Spleen (tissue), 11 donors: ENCODE results near the gene CEP20. TPM values are rescaled to one million over a fixed set of nuclear protein-coding genes. Genes with fewer than 3 reads are reported as not detected.

ENCODE experiments used
- DNase-seq: peaks from one replicate; pipeline ENCODE4 v3.0.0-alpha.2; 2020
- H3K27ac ChIP-seq, 8 donors: fragments of 200-600 bp; sonication (generic) in 7 of 8; 1 replicate in 4 of 8; 2 replicates in 4 of 8; pipeline versions ENCODE4 v1.5.0 to v1.8.0; 2016 to 2021; ENCODE audit warnings: inconsistent platforms in 4 of 8, mild to moderate bottlenecking in 4 of 8, moderate library complexity in 1 of 8
- H3K27me3 ChIP-seq, 7 donors: fragments of 200-600 bp; sonication (generic) in 6 of 7; replicated peaks in 1 of 7; 1 replicate in 4 of 7; 2 replicates in 3 of 7; pipeline versions ENCODE4 v1.5.0 to v1.8.0; 2016 to 2021; ENCODE audit warnings: inconsistent platforms in 3 of 7, mild to moderate bottlenecking in 1 of 7
- H3K36me3 ChIP-seq, 6 donors: fragments of 200-600 bp; sonication (generic) in 5 of 6; 1 replicate in 4 of 6; 2 replicates in 2 of 6; pipeline versions ENCODE4 v1.5.0 to v1.8.0; 2016 to 2021; ENCODE audit warnings: inconsistent platforms in 2 of 6
- H3K4me1 ChIP-seq, 6 donors: fragments of 200-600 bp; sonication (generic) in 5 of 6; 1 replicate in 3 of 6; 2 replicates in 3 of 6; pipeline versions ENCODE4 v1.5.0 to v1.8.0; 2016 to 2021; ENCODE audit warnings: inconsistent platforms in 3 of 6
- H3K4me3 ChIP-seq, 8 donors: fragments of 200-600 bp; sonication (generic) in 7 of 8; 1 replicate in 4 of 8; 2 replicates in 4 of 8; pipeline versions ENCODE4 v1.5.0 to v1.8.0; 2016 to 2021; ENCODE audit warnings: inconsistent platforms in 4 of 8, mild to moderate bottlenecking in 4 of 8, moderate library complexity in 2 of 8
- H3K9me3 ChIP-seq, 8 donors: fragments of 200-600 bp; sonication (generic) in 7 of 8; 1 replicate in 4 of 8; 2 replicates in 4 of 8; pipeline versions ENCODE4 v1.5.0 to v1.8.0; 2016 to 2021; ENCODE audit warnings: inconsistent platforms in 4 of 8
- POLR2A ChIP-seq, 3 donors: fragments of 450-650 bp; IDR thresholded peaks; one replicate each; pipeline ENCODE4 v1.5.1; 2017; ENCODE audit warnings: antibody characterized with exemption in 3 of 3, mild to moderate bottlenecking in 1 of 3
- POLR2AphosphoS5 ChIP-seq, 3 donors: sonication (generic); formaldehyde crosslinking; IDR thresholded peaks; one replicate each; pipeline ENCODE4 v1.5.1; 2017; ENCODE audit warnings: antibody characterized with exemption in 3 of 3
- WGBS, 5 donors: extraction: QIAGEN DNeasy Blood & Tissue Kit in 3 of 5; methylation state at CpG; one replicate each; pipeline versions ENCODE4 v1.1.5 to v1.1.7; 2013 to 2018; 5-methylcytosine and 5-hydroxymethylcytosine counted together
- intact Hi-C: fragments of 100-400 bp; cut with DNase I; formaldehyde crosslinking; loops from one replicate; pipeline ENCODE4 v1.15.0; 2023; ENCODE audit warnings: low total_unique reads
- polyA plus RNA-seq, 3 donors: library from polyadenylated mRNA; stranded (reverse); fragments of 200-250 nt; gene quantifications; one replicate each; pipeline ENCODE4 v1.2.1, GENCODE V29; 2013
- total RNA-seq, 7 donors: library from RNA; depleted of rRNA in 3 of 7; stranded (reverse); fragments of >200 nt in 3 of 7; fragmentation: NEBNext Ultra II Directional in 4 of 7; extraction: Animal tissue kit (Norgen Biotek cat#: 25700) in 4 of 7; gene quantifications; one replicate each; pipeline versions ENCODE4 v1.1.0 to v1.2.1, GENCODE V29; 2016 to 2021
- TF ChIP-seq, protein P1 (sequence below), 11 experiments: fragments of 200-600 bp in 7 of 11; fragments of 450-650 bp in 4 of 11; sonication (generic) in 4 of 11; IDR thresholded peaks in 8 of 11; conservative IDR thresholded peaks in 3 of 11; 1 replicate in 7 of 11; 2 replicates in 4 of 11; pipeline versions ENCODE4 v1.4.0 to v1.8.0; 2016 to 2021; ENCODE audit warnings: antibody characterized with exemption in 11 of 11, inconsistent platforms in 4 of 11, mild to moderate bottlenecking in 1 of 11
- donor health status: healthy with polysubstance abuse.
- donor health status: DM: no; HTN: no; CAD: no; lungs with moderate emphysema.
- donor health status: DM: no; HTN: no; CAD: no.
- donor health status: Bipolar disorder and iron deficiency.
- donor health status: healthy.
- donor health status: DM: no; HTN: no; CAD: no.
- donor health status: DM: yes; HTN: yes; CAD: no.

CEP20 gene
- total and polyA plus RNA-seq, 10 donors = 14.7 to 29.2 (median 25.6) TPM

- no peaks in the 10 kb centered on the region for H3K9me3 ChIP-seq
- no peak overlapping the region for H3K27ac ChIP-seq
- peaks cover 6 to 35% (median 16%) of the 10 kb centered on the region in 6 donors for H3K4me1 ChIP-seq
- intact Hi-C loops = no loop called here
- H3K27me3 ChIP-seq = no peaks in the 10 kb centered on the region
- TF ChIP-seq POLR2A (IDR thresholded peaks at IDR 0.05) = no peak
- no peak for DNase-seq
- no peak overlapping the region for H3K4me3 ChIP-seq
- H3K36me3 ChIP-seq = peaks cover 0 to 65% (median 42%) of the 10 kb centered on the region in 6 donors
- 97 to 100% (median 98%) methylated on average over 3 of the region's 3 CpGs for WGBS, 5 donors
Observed at GRCh38 chr16:15882563-15882962, 5.8 kb downstream of the CEP20 start.

DNA sequence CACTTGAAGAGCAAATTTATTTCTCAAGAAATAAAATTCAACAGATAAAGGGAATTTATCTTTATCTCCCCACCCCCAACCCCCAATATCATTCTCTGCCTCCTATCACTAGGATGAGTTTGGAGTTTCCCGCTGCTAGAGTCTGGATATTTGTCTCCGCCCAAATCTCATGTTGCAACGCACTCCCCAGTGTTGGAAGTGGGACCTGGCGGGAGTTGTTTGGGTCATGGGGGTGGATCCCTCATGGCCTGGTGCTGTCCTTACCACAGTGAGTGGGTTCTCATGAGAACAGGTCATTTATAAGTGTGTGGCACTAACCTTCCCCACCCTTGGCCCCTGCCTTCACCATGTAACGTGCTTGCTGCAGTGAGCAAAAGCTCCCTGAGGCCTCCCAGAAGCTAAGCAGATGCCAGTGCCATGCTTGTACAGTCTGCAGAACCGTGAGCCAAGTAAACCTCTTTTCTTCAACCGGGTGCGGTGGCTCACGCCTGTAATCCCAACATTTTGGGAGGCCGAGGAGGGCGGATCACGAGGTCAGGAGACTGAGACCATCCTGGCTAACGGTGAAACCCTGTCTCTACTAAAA lies 6.5 kb downstream of the CEP20 start:
- intact Hi-C loops = no loop called here

DNA sequence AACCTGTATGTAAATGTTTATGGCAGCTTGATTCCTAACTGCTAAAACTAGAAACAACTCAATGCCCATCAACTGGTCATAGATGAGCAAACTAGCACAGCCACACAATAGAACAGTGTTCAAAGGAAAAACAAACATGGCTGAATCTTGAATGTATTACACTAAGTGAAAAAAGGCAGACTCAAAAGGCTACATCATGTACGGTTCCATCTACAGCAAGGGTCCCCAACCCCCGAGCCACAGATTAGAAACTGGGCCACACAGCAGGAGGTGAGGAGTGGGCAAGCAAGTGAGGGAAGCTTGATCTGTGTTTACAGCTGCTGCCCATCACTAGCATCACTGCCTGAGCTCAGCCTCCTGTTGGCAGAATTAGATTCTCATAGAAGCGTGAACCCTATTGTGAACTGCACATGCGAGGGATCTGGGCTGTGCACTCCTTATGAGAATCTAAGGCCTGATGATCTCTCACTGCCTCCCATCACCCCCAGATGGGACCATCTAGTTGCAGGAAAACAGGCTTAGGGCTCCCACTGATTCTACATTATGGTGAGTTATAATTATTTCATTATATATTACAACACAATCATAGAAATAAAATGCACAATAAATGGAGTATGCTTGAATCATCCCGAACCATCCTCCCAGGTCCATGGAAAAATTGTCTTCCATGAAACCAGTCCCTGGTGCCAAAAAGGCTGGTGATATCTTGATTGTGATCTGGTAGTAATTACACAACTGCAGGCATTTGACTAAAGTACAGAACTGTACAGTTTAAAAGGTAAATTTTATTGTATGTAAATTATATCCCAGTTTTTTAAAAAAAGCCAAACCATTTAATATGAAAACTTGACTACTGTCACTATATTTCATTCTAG lies 7.7 kb downstream of the CEP20 start:
- DNase-seq = no peak
- WGBS, 5 donors = 81 to 95% (median 82%) methylated on average over 5 of the region's 5 CpGs
- H3K27me3 ChIP-seq = no peaks in the 10 kb centered on the region
- intact Hi-C loops = no loop called here
- TF ChIP-seq, protein P1, sequence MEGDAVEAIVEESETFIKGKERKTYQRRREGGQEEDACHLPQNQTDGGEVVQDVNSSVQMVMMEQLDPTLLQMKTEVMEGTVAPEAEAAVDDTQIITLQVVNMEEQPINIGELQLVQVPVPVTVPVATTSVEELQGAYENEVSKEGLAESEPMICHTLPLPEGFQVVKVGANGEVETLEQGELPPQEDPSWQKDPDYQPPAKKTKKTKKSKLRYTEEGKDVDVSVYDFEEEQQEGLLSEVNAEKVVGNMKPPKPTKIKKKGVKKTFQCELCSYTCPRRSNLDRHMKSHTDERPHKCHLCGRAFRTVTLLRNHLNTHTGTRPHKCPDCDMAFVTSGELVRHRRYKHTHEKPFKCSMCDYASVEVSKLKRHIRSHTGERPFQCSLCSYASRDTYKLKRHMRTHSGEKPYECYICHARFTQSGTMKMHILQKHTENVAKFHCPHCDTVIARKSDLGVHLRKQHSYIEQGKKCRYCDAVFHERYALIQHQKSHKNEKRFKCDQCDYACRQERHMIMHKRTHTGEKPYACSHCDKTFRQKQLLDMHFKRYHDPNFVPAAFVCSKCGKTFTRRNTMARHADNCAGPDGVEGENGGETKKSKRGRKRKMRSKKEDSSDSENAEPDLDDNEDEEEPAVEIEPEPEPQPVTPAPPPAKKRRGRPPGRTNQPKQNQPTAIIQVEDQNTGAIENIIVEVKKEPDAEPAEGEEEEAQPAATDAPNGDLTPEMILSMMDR (IDR thresholded peaks at IDR 0.05 in 8 of 11, conservative IDR thresholded peaks at IDR 0.05 in 3 of 11) = no peak
- no peak for TF ChIP-seq POLR2AphosphoS5 (IDR thresholded peaks at IDR 0.05)
- TF ChIP-seq POLR2A (IDR thresholded peaks at IDR 0.05) = no peak
- no peak overlapping the region for H3K4me3 ChIP-seq
- no peaks in the 10 kb centered on the region for H3K9me3 ChIP-seq
- H3K4me1 ChIP-seq = peaks cover 0 to 16% (median 2%) of the 10 kb centered on the region in 6 donors
- no peak overlapping the region for H3K27ac ChIP-seq
- peaks cover 0 to 84% (median 50%) of the 10 kb centered on the region in 6 donors for H3K36me3 ChIP-seq

More for the DNA sequence above, 6.5 kb downstream of the CEP20 start:
- H3K4me3 ChIP-seq = no peak overlapping the region
- H3K4me1 ChIP-seq = peaks cover 0 to 28% (median 9%) of the 10 kb centered on the region in 6 donors
- TF ChIP-seq POLR2A (IDR thresholded peaks at IDR 0.05) (no peak), POLR2AphosphoS5 (IDR thresholded peaks at IDR 0.05) (no peak)
- TF ChIP-seq, protein P1 (IDR thresholded peaks at IDR 0.05 in 8 of 11, conservative IDR thresholded peaks at IDR 0.05 in 3 of 11) = no peak
- H3K9me3 ChIP-seq = no peaks in the 10 kb centered on the region
- H3K27me3 ChIP-seq = no peaks in the 10 kb centered on the region
- no peak for DNase-seq
- WGBS, 5 donors = 86 to 95% (median 94%) methylated on average over 12 to 13 of the region's 13 CpGs
- H3K36me3 ChIP-seq = peaks cover 0 to 72% (median 45%) of the 10 kb centered on the region in 6 donors
- no peak overlapping the region for H3K27ac ChIP-seq

GRCh38 chr16:15879255-15879811 lies 9.1 kb downstream of the CEP20 start:
- H3K27ac ChIP-seq = peak overlapping the region in 1 of 8 donors; percentile 32
- no peak for TF ChIP-seq POLR2AphosphoS5 (IDR thresholded peaks at IDR 0.05)
- TF ChIP-seq, protein P1 (IDR thresholded peaks at IDR 0.05 in 8 of 11, conservative IDR thresholded peaks at IDR 0.05 in 3 of 11) = no peak
- intact Hi-C loops = no loop called here

More at GRCh38 chr16:15879255-15879811, 9.1 kb downstream of the CEP20 start:
- Histone ChIP-seq H3K27me3 (no peaks in the 10 kb centered on the region), H3K4me3 (no peak overlapping the region), H3K36me3 (peaks cover 0 to 91% (median 51%) of the 10 kb centered on the region in 6 donors), H3K9me3 (no peaks in the 10 kb centered on the region), H3K4me1 (peaks cover 0 to 15% (median 9%) of the 10 kb centered on the region in 6 donors)
- 79 to 92% (median 90%) methylated on average over 2 of the region's 2 CpGs for WGBS, 5 donors
- no peak for DNase-seq
